ENCODE results near the gene GID8. TPM values are rescaled to one million over a fixed set of nuclear protein-coding genes. Genes with fewer than 3 reads are reported as not detected.
A peak's percentile ranks its signal among the peaks of the same experiment; 100 is the strongest.

The GID8 gene
- total and polyA plus RNA-seq, 2 of the 4 experiments (the other 2 are of a cell fraction) = 21.5 to 33.9 TPM

DNA sequence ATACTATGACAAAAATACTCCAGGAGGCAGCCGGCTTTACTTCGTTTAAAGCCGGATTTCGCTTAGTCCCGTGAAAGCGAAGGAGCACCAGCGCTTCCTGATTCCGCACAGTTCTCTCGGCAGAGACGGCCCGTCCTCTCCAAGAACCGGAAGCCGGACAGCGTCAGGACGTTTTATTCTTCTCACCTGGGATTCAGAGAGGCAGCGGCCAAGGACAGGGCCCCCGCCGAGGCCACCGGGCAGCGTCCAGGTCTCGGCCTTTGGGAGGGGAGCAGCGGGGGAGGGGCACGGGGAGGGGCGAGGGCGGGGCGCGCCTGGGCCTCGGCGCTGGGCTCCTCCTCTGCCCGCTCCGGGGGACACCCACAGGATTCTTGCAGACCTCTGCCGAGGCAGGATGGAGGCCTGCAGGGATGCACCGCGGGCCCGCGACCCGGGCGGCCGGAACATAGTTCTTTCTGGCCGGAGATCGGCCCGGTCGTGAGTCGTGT lies 8.9 kb upstream of the GID8 start:
- ChIA-PET POLR2A (ENCODE audit: unreplicated experiment) (no interaction called here), CTCF (no interaction called here)
- Histone ChIP-seq H3K9me1 (ENCODE audit: insufficient read depth, low read length) (peaks cover 21% of the 10 kb centered on the region), H3K27ac (ENCODE audit: insufficient read depth, low read length) (peak overlapping the region; percentile 76), H3K9me3 (ENCODE audit: control insufficient read depth, insufficient read depth, low read length) (no peaks in the 10 kb centered on the region), H2AK5ac (ENCODE audit: low read depth, low read length) (no peak overlapping the region), H3K9ac (ENCODE audit: low read depth, low read length) (peak overlapping the region; percentile 83), H2BK15ac (ENCODE audit: low read depth, low read length) (no peak overlapping the region), H2BK20ac (ENCODE audit: low read depth, low read length) (no peak overlapping the region), H3K4ac (ENCODE audit: low read depth, low read length) (peak overlapping the region; percentile 26; the same call in 1 of the 2 replicates), H3K14ac (replicated peaks; ENCODE audit: low read depth, low read length) (no peak overlapping the region), H3K4me1 (ENCODE audit: control insufficient read depth, insufficient read depth, low read length) (peaks cover 17% of the 10 kb centered on the region), H3K18ac (ENCODE audit: low read depth, low read length) (no peak overlapping the region), H4K5ac (ENCODE audit: low read depth, low read length) (peak overlapping the region; percentile 41; the same call in 1 of the 2 replicates), H3K79me1 (ENCODE audit: low read depth in 1 of 2, low read length in 2 of 2) (peaks cover 10 to 63% of the 10 kb centered on the region in 2 experiments), H3K4me3 (ENCODE audit: insufficient read depth, low read depth, low read length) (peak overlapping the region; percentile 51), H3K4me2 (ENCODE audit: low read depth, low read length) (peak overlapping the region; percentile 87), H4K20me1 (ENCODE audit: insufficient read depth, low read length) (peaks cover 69% of the 10 kb centered on the region), H3K36me3 (ENCODE audit: control insufficient read depth, insufficient read depth, low read length) (peaks cover 4% of the 10 kb centered on the region), H2BK120ac (ENCODE audit: low read depth, low read length) (no peak overlapping the region), H2AK9ac (replicated peaks; ENCODE audit: low read depth, low read length, poor library complexity) (peak overlapping the region; percentile 95), H4K91ac (ENCODE audit: insufficient read depth, low read depth, low read length) (no peak overlapping the region), H4K8ac (ENCODE audit: low read depth in 2 of 2, low read length in 2 of 2) (peak overlapping the region in 1 of 2 experiments; percentile 67; a peak in 2 of 4 replicates), H2BK5ac (ENCODE audit: low read depth, low read length, poor library complexity, severe bottlenecking) (peak overlapping the region; percentile 37), H3K27me3 (ENCODE audit: control insufficient read depth, insufficient read depth, low read length) (no peaks in the 10 kb centered on the region), H3K23ac (ENCODE audit: low read depth, low read length) (no peak overlapping the region), H3K56ac (ENCODE audit: extremely low read depth, insufficient read depth, low read length) (no peak overlapping the region; the same call in 1 of the 2 replicates), H2AFZ (replicated peaks; ENCODE audit: low read length, poor library complexity) (peak overlapping the region; percentile 85)
- TF ChIP-seq FOS (IDR thresholded peaks at IDR 0.05; ENCODE audit: low read depth, low read length) = no peak
- TF ChIP-seq, protein P1, sequence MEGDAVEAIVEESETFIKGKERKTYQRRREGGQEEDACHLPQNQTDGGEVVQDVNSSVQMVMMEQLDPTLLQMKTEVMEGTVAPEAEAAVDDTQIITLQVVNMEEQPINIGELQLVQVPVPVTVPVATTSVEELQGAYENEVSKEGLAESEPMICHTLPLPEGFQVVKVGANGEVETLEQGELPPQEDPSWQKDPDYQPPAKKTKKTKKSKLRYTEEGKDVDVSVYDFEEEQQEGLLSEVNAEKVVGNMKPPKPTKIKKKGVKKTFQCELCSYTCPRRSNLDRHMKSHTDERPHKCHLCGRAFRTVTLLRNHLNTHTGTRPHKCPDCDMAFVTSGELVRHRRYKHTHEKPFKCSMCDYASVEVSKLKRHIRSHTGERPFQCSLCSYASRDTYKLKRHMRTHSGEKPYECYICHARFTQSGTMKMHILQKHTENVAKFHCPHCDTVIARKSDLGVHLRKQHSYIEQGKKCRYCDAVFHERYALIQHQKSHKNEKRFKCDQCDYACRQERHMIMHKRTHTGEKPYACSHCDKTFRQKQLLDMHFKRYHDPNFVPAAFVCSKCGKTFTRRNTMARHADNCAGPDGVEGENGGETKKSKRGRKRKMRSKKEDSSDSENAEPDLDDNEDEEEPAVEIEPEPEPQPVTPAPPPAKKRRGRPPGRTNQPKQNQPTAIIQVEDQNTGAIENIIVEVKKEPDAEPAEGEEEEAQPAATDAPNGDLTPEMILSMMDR (conservative IDR thresholded peaks at IDR 0.05; ENCODE audit: low read depth, low read length) = no peak
- TF ChIP-seq, protein P2, sequence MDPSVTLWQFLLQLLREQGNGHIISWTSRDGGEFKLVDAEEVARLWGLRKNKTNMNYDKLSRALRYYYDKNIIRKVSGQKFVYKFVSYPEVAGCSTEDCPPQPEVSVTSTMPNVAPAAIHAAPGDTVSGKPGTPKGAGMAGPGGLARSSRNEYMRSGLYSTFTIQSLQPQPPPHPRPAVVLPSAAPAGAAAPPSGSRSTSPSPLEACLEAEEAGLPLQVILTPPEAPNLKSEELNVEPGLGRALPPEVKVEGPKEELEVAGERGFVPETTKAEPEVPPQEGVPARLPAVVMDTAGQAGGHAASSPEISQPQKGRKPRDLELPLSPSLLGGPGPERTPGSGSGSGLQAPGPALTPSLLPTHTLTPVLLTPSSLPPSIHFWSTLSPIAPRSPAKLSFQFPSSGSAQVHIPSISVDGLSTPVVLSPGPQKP (IDR thresholded peaks at IDR 0.05; ENCODE audit: borderline replicate concordance, low read depth, low read length) = no peak
- peak; percentile 54; the same call in 1 of the 2 replicates for TF ChIP-seq MAZ (IDR thresholded peaks at IDR 0.05; ENCODE audit: borderline replicate concordance, low read depth, low read length)
- intact Hi-C loops (cut with micrococcal nuclease) = no loop called here
- peak; percentile 58 for DNase-seq
- ATAC-seq (ENCODE audit: low read depth) = peak; percentile 76
- WGBS, 2 experiments (ENCODE audit: extremely low coverage in 2 of 2, insufficient read length in 1 of 2) = no CpG with 5 or more reads among the region's 44 CpGs
- BruUV-seq (replicated peaks) = no TSS peak
- in situ Hi-C loops (cut with MboI; ENCODE audit: low sequenced_read_pairs) = no loop called here
- dilution Hi-C loops (cut with HindIII; ENCODE audit: low sequenced_read_pairs, unreplicated experiment) = no loop called here

Data from IMR-90 (cell line).